HG02840 (cell line): ENCODE measurements around the gene UBAP2L.
"Not testable (repeated sequence)": the region's sequence is repeated elsewhere in the genome, so short reads cannot be mapped to it uniquely, and the experiment has no call there.

Experiments
- ATAC-seq: cut with Tn5 transposase; IDR thresholded peaks from one replicate; pipeline ENCODE4 v1.9.1; 2021; ENCODE audit warnings: mild to moderate bottlenecking, moderate library complexity, moderate number of reproducible peaks; ENCODE audit not compliant: unreplicated experiment, low FRiP score

Gene UBAP2L

GRCh38 chr1:154301582-154301981 is 80.8 kb downstream of the UBAP2L start:
- ATAC-seq, result no peak

- ATAC-seq, result no peak
Observed at GRCh38 chr1:154304664-154305337, 84.0 kb downstream of the UBAP2L start.

GRCh38 chr1:154306151-154306550 is 85.4 kb downstream of the UBAP2L start:
- ATAC-seq, result no peak

GRCh38 chr1:154307670-154308270 is 87.0 kb downstream of the UBAP2L start:
- not testable (repeated sequence) for ATAC-seq

- ATAC-seq, result not testable (repeated sequence)
Observed at GRCh38 chr1:154309136-154309535, 88.4 kb downstream of the UBAP2L start.

GRCh38 chr1:154312229-154313065 is 91.7 kb downstream of the UBAP2L start:
- ATAC-seq, result not testable (repeated sequence)

GRCh38 chr1:154313066-154313356 is 92.3 kb downstream of the UBAP2L start:
- no peak for ATAC-seq

GRCh38 chr1:154314226-154314625 is 93.5 kb downstream of the UBAP2L start:
- ATAC-seq, result not testable (repeated sequence)

- ATAC-seq, result no peak
Observed at GRCh38 chr1:154316704-154317103, 95.9 kb downstream of the UBAP2L start.

- no peak for ATAC-seq
Observed at GRCh38 chr1:154318386-154318785, 97.6 kb downstream of the UBAP2L start.
